H1 (cell line): Measurements from ENCODE around the gene FMO4. TPM values are rescaled to one million over a fixed set of nuclear protein-coding genes. Genes with fewer than 3 reads are reported as not detected.

Experiments
- ATF3 ChIP-seq: IDR thresholded peaks from 2 replicates; pipeline ENCODE4 v1.6.1; 2011; ENCODE audit warnings: low read depth, mild to moderate bottlenecking, low read length; ENCODE audit not compliant: insufficient read depth
- BRCA1 ChIP-seq: IDR thresholded peaks from 2 replicates; pipeline ENCODE4 v1.6.1; 2012; ENCODE audit warnings: low read depth, low read length, improper control_type of control experiment
- POLR2AphosphoS5 ChIP-seq: IDR thresholded peaks from 2 replicates; pipeline ENCODE4 v1.6.1; 2011; ENCODE audit warnings: low read depth, low read length
- TAF1 ChIP-seq: IDR thresholded peaks from 2 replicates; pipeline ENCODE4 v1.6.1; 2011; ENCODE audit warnings: mild to moderate bottlenecking, low read depth, low read length
- TBP ChIP-seq: IDR thresholded peaks from 2 replicates; pipeline ENCODE4 v1.6.1; 2011; ENCODE audit warnings: low read depth, low read length, improper control_type of control experiment
- ZNF274 ChIP-seq: IDR thresholded peaks from 2 replicates; pipeline ENCODE4 v1.7.0; 2012; ENCODE audit warnings: low read length, borderline replicate concordance; ENCODE audit errors: extremely low read depth
- polyA plus RNA-seq, 7 experiments: library from polyadenylated mRNA; depleted of rRNA in 3 of 7; stranded (reverse) in 5 of 7; unstranded in 2 of 7; fragments of >200 nt in 5 of 7; fragments of 200-250 nt in 2 of 7; gene quantifications; 1 replicate in 5 of 7; 2 replicates in 1 of 7; 4 replicates in 1 of 7; pipeline versions ENCODE4 v1.2.1 to v1.2.3, GENCODE V29; 2011 to 2013; ENCODE audit warnings: missing spikeins in 2 of 7, mixed read lengths in 2 of 7
- total RNA-seq: library from RNA; stranded (reverse); fragmentation: NEBNext Ultra II Directional; extraction: Animal tissue kit (Norgen Biotek cat#: 25700); gene quantifications from 2 replicates; pipeline ENCODE4 v1.2.1, GENCODE V29; 2021

Gene FMO4
- total and polyA plus RNA-seq, 2 of the 8 experiments (the other 6 are each of a cell fraction or from before 2014, with no cell fraction given), result 1.5 to 2.3 TPM

- TF ChIP-seq ATF3 (no peak), BRCA1 (no peak), TBP (no peak), TAF1 (no peak), POLR2AphosphoS5 (no peak), ZNF274 (no peak)
Observed at GRCh38 chr1:171345536-171345935, 31.6 kb downstream of the FMO4 start (continued).
